Upper lobe of left lung (tissue), 6 donors: ENCODE data around the gene MED20. TPM values are rescaled to one million over a fixed set of nuclear protein-coding genes. Genes with fewer than 3 reads are reported as not detected.

Experiments used
- ATAC-seq, 2 donors: fragments of 200-7000 bp; cut with Tn5 transposase; one replicate each; pipeline ENCODE4 v1.9.1; 2022; ENCODE audit warnings: mild to moderate bottlenecking in 2 of 2, moderate library complexity in 2 of 2; ENCODE audit not compliant: low FRiP score in 2 of 2
- DNase-seq, 2 donors: peaks; one replicate each; pipeline ENCODE4 v3.0.0-alpha.2; 2019 to 2020
- H3K27ac ChIP-seq, 4 donors: fragments of 200-600 bp; sonication (generic); one replicate each; pipeline ENCODE4 v1.5.1; 2016 to 2019
- H3K27me3 ChIP-seq, 4 donors: fragments of 200-600 bp; sonication (generic); one replicate each; pipeline ENCODE4 v1.5.1; 2017 to 2019
- H3K36me3 ChIP-seq, 4 donors: fragments of 200-600 bp; sonication (generic); one replicate each; pipeline ENCODE4 v1.5.1; 2016 to 2019
- H3K4me1 ChIP-seq, 4 donors: fragments of 200-600 bp; sonication (generic); one replicate each; pipeline ENCODE4 v1.5.1; 2018 to 2019
- H3K4me3 ChIP-seq, 4 donors: fragments of 200-600 bp; sonication (generic); one replicate each; pipeline ENCODE4 v1.5.1; 2017 to 2019; ENCODE audit warnings: mild to moderate bottlenecking in 2 of 4, moderate library complexity in 1 of 4
- H3K9me3 ChIP-seq, 4 donors: fragments of 200-600 bp; sonication (generic); one replicate each; pipeline ENCODE4 v1.5.1; 2018 to 2019
- EP300 ChIP-seq, 4 donors: sonication (generic); formaldehyde crosslinking; IDR thresholded peaks; one replicate each; pipeline ENCODE4 v1.5.1; 2017; ENCODE audit warnings: antibody characterized with exemption in 4 of 4, control low read depth in 2 of 4
- POLR2A ChIP-seq, 4 donors: fragments of 450-650 bp; IDR thresholded peaks; one replicate each; pipeline ENCODE4 v1.5.1; 2016 to 2017; ENCODE audit warnings: antibody characterized with exemption in 4 of 4, mild to moderate bottlenecking in 2 of 4
- POLR2AphosphoS5 ChIP-seq, 2 donors: sonication (generic); formaldehyde crosslinking; IDR thresholded peaks; one replicate each; pipeline ENCODE4 v1.5.1; 2017; ENCODE audit warnings: antibody characterized with exemption in 2 of 2
- WGBS, 2 donors: methylation state at CpG; one replicate each; pipeline ENCODE4 v1.1.5; 2017 to 2018; 5-methylcytosine and 5-hydroxymethylcytosine counted together
- total RNA-seq, 6 donors: library from RNA; depleted of rRNA in 4 of 6; stranded (reverse); fragments of >200 nt in 4 of 6; gene quantifications; one replicate each; pipeline versions ENCODE4 v1.1.0 to v1.2.1, GENCODE V29; 2016 to 2021
- TF ChIP-seq, protein P1 (sequence below), 6 experiments: fragments of 450-650 bp in 4 of 6; fragments of 200-600 bp in 2 of 6; sonication (generic) in 2 of 6; IDR thresholded peaks; one replicate each; pipeline ENCODE4 v1.5.1; 2016 to 2019; ENCODE audit warnings: antibody characterized with exemption in 6 of 6
- donor health status: DM: no; HTN: no; CAD: no; lungs with moderate emphysema.
- donor health status: DM: no; HTN: yes; CAD: no; lungs with severe emphysema.

The MED20 gene
- total RNA-seq, 6 donors from 2014 or later, result 6.4 to 19.9 (median 15.3) TPM

DNA sequence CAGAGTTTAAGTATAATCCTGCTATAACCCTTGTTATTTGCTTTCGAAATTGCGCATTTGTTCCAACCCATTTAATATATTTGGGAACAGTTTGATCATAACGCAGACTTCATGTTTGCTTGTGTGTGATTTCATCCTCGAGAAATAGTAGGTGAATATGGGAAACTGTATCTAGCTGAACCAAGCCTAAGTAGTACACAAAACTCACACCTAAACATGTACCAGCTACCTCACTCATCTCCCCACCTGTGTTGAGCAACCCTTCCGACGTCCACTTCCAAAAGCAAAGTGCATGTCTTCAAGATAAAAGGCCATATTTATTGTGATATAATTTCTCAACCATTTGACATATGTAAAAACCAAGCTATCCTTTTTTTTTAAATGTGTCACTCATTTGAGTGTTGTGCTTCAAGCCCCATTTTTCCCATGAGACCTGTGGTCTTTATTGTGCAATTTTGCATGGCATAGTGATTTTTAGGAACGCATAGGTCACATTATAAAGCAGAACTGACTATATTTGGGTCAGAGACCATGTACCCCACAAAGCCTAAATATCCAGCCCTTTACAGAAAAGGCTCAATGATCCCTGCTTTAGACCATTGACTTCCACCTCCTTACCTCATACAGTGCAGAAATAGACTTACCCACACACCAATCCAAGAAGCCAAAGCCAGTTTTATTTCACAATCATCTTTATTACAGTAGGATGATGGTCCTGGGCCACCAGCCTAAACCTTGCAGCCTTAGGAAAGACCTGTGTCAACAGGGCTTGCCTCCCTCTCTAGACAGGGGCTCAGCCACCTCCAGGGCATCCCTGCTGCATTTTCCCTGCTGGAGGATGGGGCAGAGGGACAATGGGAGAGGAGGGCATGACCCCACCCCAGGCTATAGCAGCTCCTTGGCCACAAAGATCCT is 13.6 kb upstream of the MED20 start:
- Histone ChIP-seq H3K4me1 (peaks cover 44 to 48% (median 46%) of the 10 kb centered on the region in 4 donors), H3K36me3 (peaks cover 37 to 78% (median 68%) of the 10 kb centered on the region in 4 donors), H3K27ac (peak overlapping the region in 2 of 4 donors; percentile 21 to 35), H3K4me3 (no peak overlapping the region), H3K9me3 (no peaks in the 10 kb centered on the region), H3K27me3 (no peaks in the 10 kb centered on the region)
- 76 to 78% methylated on average over 7 of the region's 7 CpGs for WGBS, 2 donors
- TF ChIP-seq POLR2A (IDR thresholded peaks at IDR 0.05) (peak in 1 of 4 donors; percentile 19), EP300 (IDR thresholded peaks at IDR 0.05) (no peak)
- DNase-seq (no peak), ATAC-seq (no peak)

DNA sequence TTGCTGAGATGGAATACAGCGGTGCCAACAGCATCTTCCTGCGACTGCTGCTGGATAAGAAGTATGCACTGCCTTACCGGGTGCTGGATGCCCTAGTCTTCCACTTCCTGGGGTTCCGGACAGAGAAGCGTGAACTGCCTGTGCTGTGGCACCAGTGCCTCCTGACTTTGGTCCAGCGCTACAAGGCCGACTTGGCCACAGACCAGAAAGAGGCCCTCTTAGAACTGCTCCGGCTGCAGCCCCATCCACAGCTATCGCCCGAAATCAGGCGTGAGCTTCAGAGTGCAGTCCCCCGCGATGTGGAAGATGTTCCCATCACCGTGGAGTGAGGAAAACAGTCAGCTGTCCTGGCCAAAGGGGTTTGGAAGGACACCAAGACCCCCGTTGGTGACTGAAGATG is 11.4 kb upstream of the MED20 start:
- ATAC-seq (no peak), DNase-seq (no peak)
- Histone ChIP-seq H3K9me3 (no peaks in the 10 kb centered on the region), H3K4me3 (no peak overlapping the region), H3K27me3 (no peaks in the 10 kb centered on the region), H3K36me3 (peaks cover 41 to 99% (median 83%) of the 10 kb centered on the region in 4 donors), H3K27ac (no peak overlapping the region), H3K4me1 (peaks cover 23 to 26% (median 25%) of the 10 kb centered on the region in 4 donors)
- WGBS, 2 donors, result 89 to 94% methylated on average over 13 to 15 of the region's 15 CpGs
- TF ChIP-seq POLR2A (IDR thresholded peaks at IDR 0.05) (no peak), POLR2AphosphoS5 (IDR thresholded peaks at IDR 0.05) (no peak), EP300 (IDR thresholded peaks at IDR 0.05) (no peak)
- TF ChIP-seq, protein P1, sequence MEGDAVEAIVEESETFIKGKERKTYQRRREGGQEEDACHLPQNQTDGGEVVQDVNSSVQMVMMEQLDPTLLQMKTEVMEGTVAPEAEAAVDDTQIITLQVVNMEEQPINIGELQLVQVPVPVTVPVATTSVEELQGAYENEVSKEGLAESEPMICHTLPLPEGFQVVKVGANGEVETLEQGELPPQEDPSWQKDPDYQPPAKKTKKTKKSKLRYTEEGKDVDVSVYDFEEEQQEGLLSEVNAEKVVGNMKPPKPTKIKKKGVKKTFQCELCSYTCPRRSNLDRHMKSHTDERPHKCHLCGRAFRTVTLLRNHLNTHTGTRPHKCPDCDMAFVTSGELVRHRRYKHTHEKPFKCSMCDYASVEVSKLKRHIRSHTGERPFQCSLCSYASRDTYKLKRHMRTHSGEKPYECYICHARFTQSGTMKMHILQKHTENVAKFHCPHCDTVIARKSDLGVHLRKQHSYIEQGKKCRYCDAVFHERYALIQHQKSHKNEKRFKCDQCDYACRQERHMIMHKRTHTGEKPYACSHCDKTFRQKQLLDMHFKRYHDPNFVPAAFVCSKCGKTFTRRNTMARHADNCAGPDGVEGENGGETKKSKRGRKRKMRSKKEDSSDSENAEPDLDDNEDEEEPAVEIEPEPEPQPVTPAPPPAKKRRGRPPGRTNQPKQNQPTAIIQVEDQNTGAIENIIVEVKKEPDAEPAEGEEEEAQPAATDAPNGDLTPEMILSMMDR (IDR thresholded peaks at IDR 0.05), result no peak

DNA sequence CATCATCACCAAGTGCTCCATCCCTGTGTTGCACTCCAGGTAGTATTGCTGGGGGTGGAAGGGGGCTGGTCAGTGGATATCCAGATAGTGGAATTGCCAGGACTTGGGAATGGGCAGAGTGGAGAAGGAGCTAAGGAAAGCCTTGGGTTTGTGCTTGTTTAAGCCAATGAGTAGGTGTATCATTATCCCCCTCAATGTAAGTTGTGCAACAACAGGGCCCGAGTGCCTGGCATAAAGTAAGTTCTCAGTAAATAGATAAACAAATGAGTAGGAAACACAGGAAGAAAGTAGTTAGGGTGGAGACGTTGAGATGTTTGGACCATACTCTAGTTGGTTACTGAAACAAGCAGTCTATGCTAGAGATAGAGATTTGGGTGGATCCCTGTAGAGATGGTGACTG is 10.9 kb upstream of the MED20 start:
- Histone ChIP-seq H3K27ac (no peak overlapping the region), H3K4me1 (peaks cover 17 to 20% (median 19%) of the 10 kb centered on the region in 4 donors), H3K36me3 (peaks cover 42 to 99% (median 83%) of the 10 kb centered on the region in 4 donors), H3K27me3 (no peaks in the 10 kb centered on the region), H3K9me3 (no peaks in the 10 kb centered on the region), H3K4me3 (no peak overlapping the region)
- TF ChIP-seq, protein P1 (IDR thresholded peaks at IDR 0.05), result no peak
- TF ChIP-seq POLR2A (IDR thresholded peaks at IDR 0.05), result no peak
- no peak for TF ChIP-seq EP300 (IDR thresholded peaks at IDR 0.05)
- TF ChIP-seq POLR2AphosphoS5 (IDR thresholded peaks at IDR 0.05), result no peak
- ATAC-seq (no peak), DNase-seq (no peak)
- WGBS, 2 donors, result 29 to 35% methylated on average over 2 of the region's 2 CpGs

GRCh38 chr6:41929924-41930323 is 9.0 kb upstream of the MED20 start:
- H3K36me3 ChIP-seq, result peaks cover 33 to 86% (median 70%) of the 10 kb centered on the region in 4 donors
- WGBS, 2 donors, result 79 to 87% methylated on average over 4 to 6 of the region's 6 CpGs
- TF ChIP-seq EP300 (IDR thresholded peaks at IDR 0.05) (no peak), POLR2A (IDR thresholded peaks at IDR 0.05) (no peak)
- TF ChIP-seq, protein P1 (IDR thresholded peaks at IDR 0.05), result no peak
- H3K27ac ChIP-seq, result no peak overlapping the region
- no peaks in the 10 kb centered on the region for H3K27me3 ChIP-seq
- H3K9me3 ChIP-seq, result no peaks in the 10 kb centered on the region
- no peak overlapping the region for H3K4me3 ChIP-seq
- ATAC-seq, result peak; percentile 23 to 42
- no peak for DNase-seq
- peaks cover 0 to 4% (median under 1%) of the 10 kb centered on the region in 4 donors for H3K4me1 ChIP-seq

DNA sequence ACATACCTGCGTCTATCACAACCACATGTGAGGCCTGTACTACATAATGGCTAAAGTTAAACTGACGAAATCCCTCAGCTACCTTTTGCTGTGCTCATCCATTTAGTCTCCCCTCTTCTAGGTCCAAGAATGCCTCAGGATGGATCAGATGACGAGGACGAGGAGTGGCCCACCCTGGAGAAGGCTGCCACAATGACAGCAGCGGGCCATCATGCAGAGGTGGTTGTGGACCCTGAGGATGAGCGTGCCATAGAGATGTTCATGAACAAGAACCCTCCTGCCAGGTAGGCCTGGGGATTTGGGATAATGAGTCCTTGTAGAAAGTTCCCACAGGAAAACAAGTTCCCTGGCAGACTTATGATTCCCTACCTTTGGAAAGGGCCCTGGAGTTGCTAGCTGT is 6.3 kb upstream of the MED20 start:
- no peak overlapping the region for H3K27ac ChIP-seq
- 83 to 91% methylated on average over 6 of the region's 6 CpGs for WGBS, 2 donors
- DNase-seq (no peak), ATAC-seq (no peak)
- no peaks in the 10 kb centered on the region for H3K9me3 ChIP-seq
- no peaks in the 10 kb centered on the region for H3K27me3 ChIP-seq
- peaks cover 16 to 60% (median 44%) of the 10 kb centered on the region in 4 donors for H3K36me3 ChIP-seq
- no peak for TF ChIP-seq POLR2A (IDR thresholded peaks at IDR 0.05)
- no peak for TF ChIP-seq POLR2AphosphoS5 (IDR thresholded peaks at IDR 0.05)
- TF ChIP-seq, protein P1 (IDR thresholded peaks at IDR 0.05), result no peak
- TF ChIP-seq EP300 (IDR thresholded peaks at IDR 0.05), result no peak
- H3K4me3 ChIP-seq, result no peak overlapping the region
- peaks cover 9 to 15% (median 14%) of the 10 kb centered on the region in 4 donors for H3K4me1 ChIP-seq
